SK-N-SH (cell line): ENCODE data around the gene APBB2. TPM values are rescaled to one million over a fixed set of nuclear protein-coding genes. Genes with fewer than 3 reads are reported as not detected.
A peak's percentile ranks its signal among the peaks of the same experiment; 100 is the strongest.

ENCODE experiments used
- CTCF ChIA-PET: fragments of 300-600, 350-600 bp; formaldehyde crosslinking; extraction: SDS; loops from one replicate; lab custom pipeline; 2021; lab: Yijun Ruan, JAX
- POLR2A ChIA-PET: fragments of 350-600 bp; sonication (Branson Sonifier 250); formaldehyde crosslinking; extraction: SDS; loops from one replicate; lab custom pipeline; 2020; ENCODE audit warnings: antibody characterized with exemption, inconsistent platforms; lab: Yijun Ruan, JAX
- DNase-seq: peaks from one replicate; pipeline ENCODE4 v3.0.0; 2012
- H2AFZ ChIP-seq: fragments of 200-600 bp; sonication (generic); 2 replicates; pipeline ENCODE4 v1.8.1; 2016; ENCODE audit warnings: antibody characterized with exemption, mild to moderate bottlenecking, low read depth
- H3F3A ChIP-seq: fragments of 200-600 bp; sonication (generic); replicated peaks from 2 replicates; pipeline ENCODE3; 2016; ENCODE audit warnings: antibody characterized with exemption, mild to moderate bottlenecking; ENCODE audit not compliant: insufficient read depth
- H3K27ac ChIP-seq, 2 experiments: fragments of 200-500 bp in 1 of 2; fragments of 200-600 bp in 1 of 2; sonication (Bioruptor generic) in 1 of 2; sonication (generic), shearing (Covaris generic) in 1 of 2; 2 replicates each; pipeline versions ENCODE4 v1.5.1 to v1.6.1; 2014 to 2016; ENCODE audit warnings: low read depth in 2 of 2, inconsistent platforms in 1 of 2, low read length in 1 of 2, mild to moderate bottlenecking in 1 of 2, mixed read lengths in 1 of 2
- H3K27me3 ChIP-seq: fragments of 200-600 bp; sonication (generic), shearing (Covaris generic); 2 replicates; pipeline ENCODE4 v1.6.1; 2016; ENCODE audit warnings: mixed run types; ENCODE audit not compliant: insufficient read depth
- H3K36me3 ChIP-seq, 2 experiments: fragments of 200-500 bp in 1 of 2; fragments of 200-600 bp in 1 of 2; sonication (Bioruptor generic) in 1 of 2; sonication (generic) in 1 of 2; replicated peaks in 1 of 2; 2 replicates each; pipeline versions ENCODE3 to v1.5.1; 2014 to 2016; ENCODE audit warnings: low read length in 1 of 2, mild to moderate bottlenecking in 1 of 2; ENCODE audit not compliant: insufficient read depth in 2 of 2, control insufficient read depth in 1 of 2
- H3K4me1 ChIP-seq, 2 experiments: fragments of 200-500 bp in 1 of 2; fragments of 200-600 bp in 1 of 2; sonication (Bioruptor generic) in 1 of 2; sonication (generic), shearing (Covaris generic) in 1 of 2; 2 replicates each; pipeline versions ENCODE4 v1.5.1 to v1.6.1; 2014 to 2016; ENCODE audit warnings: low read depth in 1 of 2, low read length in 1 of 2, mixed run types in 1 of 2; ENCODE audit not compliant: insufficient read depth in 2 of 2, control insufficient read depth in 1 of 2
- H3K4me2 ChIP-seq: fragments of 200-600 bp; sonication (generic), shearing (Covaris generic); 2 replicates; pipeline ENCODE4 v1.6.1; 2017; ENCODE audit warnings: mixed run types
- H3K4me3 ChIP-seq, 2 experiments: fragments of 200-500 bp in 1 of 2; fragments of 200-600 bp in 1 of 2; sonication (Bioruptor generic) in 1 of 2; sonication (generic), shearing (Covaris generic) in 1 of 2; 2 replicates each; pipeline versions ENCODE4 v1.5.1 to v1.8.1; 2014 to 2016; ENCODE audit warnings: low read depth in 2 of 2, inconsistent platforms in 1 of 2, low read length in 1 of 2, mild to moderate bottlenecking in 1 of 2, mixed read lengths in 1 of 2, moderate library complexity in 1 of 2
- H3K79me2 ChIP-seq: fragments of 200-600 bp; sonication (generic); 2 replicates; pipeline ENCODE4 v1.8.1; 2017; ENCODE audit warnings: mild to moderate bottlenecking; ENCODE audit not compliant: insufficient read depth
- H3K9ac ChIP-seq: fragments of 200-600 bp; sonication (generic); 2 replicates; pipeline ENCODE4 v1.6.1; 2017; ENCODE audit warnings: mixed run types
- H3K9me2 ChIP-seq: fragments of 200-600 bp; sonication (generic); 2 replicates; pipeline ENCODE4 v1.6.1; 2017; ENCODE audit warnings: mixed run types
- H3K9me3 ChIP-seq: fragments of 200-600 bp; sonication (generic); 2 replicates; pipeline ENCODE4 v1.6.1; 2017; ENCODE audit warnings: mixed run types, mild to moderate bottlenecking, moderate library complexity
- H4K20me1 ChIP-seq: fragments of 200-600 bp; sonication (generic); 2 replicates; pipeline ENCODE4 v1.6.1; 2017; ENCODE audit warnings: mild to moderate bottlenecking, mixed run types; ENCODE audit not compliant: insufficient read depth
- ELF1 ChIP-seq: IDR thresholded peaks from 2 replicates; pipeline ENCODE4 v1.4.0; 2012
- EZH2phosphoT487 ChIP-seq: fragments of 200-600 bp; sonication (generic); IDR thresholded peaks from 2 replicates; pipeline ENCODE4 v1.6.1; 2017; ENCODE audit warnings: low read depth, mixed run types, mild to moderate bottlenecking, antibody characterized with exemption, moderate library complexity, borderline replicate concordance
- FOSL2 ChIP-seq: IDR thresholded peaks from 2 replicates; pipeline ENCODE4 v1.4.0; 2012; ENCODE audit warnings: low read depth, mild to moderate bottlenecking, moderate library complexity, borderline replicate concordance
- FOXM1 ChIP-seq: IDR thresholded peaks from 2 replicates; pipeline ENCODE4 v1.4.0; 2012; ENCODE audit warnings: low read depth, mild to moderate bottlenecking
- JUND ChIP-seq: IDR thresholded peaks from 2 replicates; pipeline ENCODE4 v1.4.0; 2012
- MEF2A ChIP-seq: IDR thresholded peaks from 2 replicates; pipeline ENCODE4 v1.4.0; 2012; ENCODE audit warnings: low read depth, borderline replicate concordance
- MXI1 ChIP-seq: IDR thresholded peaks from 2 replicates; pipeline ENCODE4 v1.6.1; 2012; ENCODE audit warnings: mild to moderate bottlenecking, low read depth, low read length, improper control_type of control experiment
- NFIC ChIP-seq: IDR thresholded peaks from 2 replicates; pipeline ENCODE4 v1.4.0; 2012; ENCODE audit warnings: borderline replicate concordance
- NRF1 ChIP-seq: IDR thresholded peaks from 2 replicates; pipeline ENCODE4 v1.6.1; 2012; ENCODE audit warnings: low read depth, mild to moderate bottlenecking, low read length
- PBX3 ChIP-seq: IDR thresholded peaks from 2 replicates; pipeline ENCODE4; 2012
- RCOR1 ChIP-seq: fragments of 150-350 bp; IDR thresholded peaks from 2 replicates; pipeline ENCODE4 v1.6.1; 2017; ENCODE audit warnings: antibody characterized with exemption, low read length
- REST ChIP-seq: IDR thresholded peaks from 2 replicates; pipeline ENCODE4 v1.6.1; 2012; ENCODE audit warnings: mild to moderate bottlenecking, low read depth, low read length, moderate library complexity
- RXRA ChIP-seq: IDR thresholded peaks from 2 replicates; pipeline ENCODE4 v1.4.0; 2012; ENCODE audit warnings: low read depth, mild to moderate bottlenecking, borderline replicate concordance
- SIN3A ChIP-seq: IDR thresholded peaks from 2 replicates; pipeline ENCODE4 v1.6.1; 2012; ENCODE audit warnings: low read depth, mild to moderate bottlenecking, low read length, moderate library complexity, borderline replicate concordance
- TEAD4 ChIP-seq: IDR thresholded peaks from 2 replicates; pipeline ENCODE4 v1.4.0; 2012; ENCODE audit warnings: mild to moderate bottlenecking, borderline replicate concordance; ENCODE audit not compliant: insufficient read depth
- WGBS: methylation state at CpG from one replicate; pipeline ENCODE4 v1.1.6; 2017; ENCODE audit warnings: low lambda C conversion rate; 5-methylcytosine and 5-hydroxymethylcytosine counted together
- polyA plus RNA-seq, 3 experiments: library from polyadenylated mRNA; depleted of rRNA; stranded (reverse); fragments of >200 nt; gene quantifications; 2 replicates each; pipeline ENCODE4 v1.2.3, GENCODE V29; 2012
- TF ChIP-seq, protein P1 (sequence below): IDR thresholded peaks from 2 replicates; pipeline ENCODE4 v1.4.0; 2012; ENCODE audit warnings: low read depth, borderline replicate concordance
- TF ChIP-seq, protein P2 (sequence below): fragments of 150-350 bp; IDR thresholded peaks from 2 replicates; pipeline ENCODE4 v1.6.1; 2017; ENCODE audit warnings: antibody characterized with exemption, low read length, low read depth, borderline replicate concordance
- TF ChIP-seq, protein P3 (sequence below): IDR thresholded peaks from 2 replicates; pipeline ENCODE4 v1.4.0; 2012; ENCODE audit warnings: low read depth, borderline replicate concordance

Gene APBB2
- polyA plus RNA-seq, 1 of the 3 experiments (the other 2 are of a cell fraction): 49.8 TPM

- H3K9me2 ChIP-seq: no peaks in the 10 kb centered on the region
- H3K9ac ChIP-seq: peak overlapping the region; percentile 10; the same call in 1 of the 2 replicates
- 59% methylated on average over 3 of the region's 3 CpGs for WGBS
- peaks cover 21% of the 10 kb centered on the region for H3F3A ChIP-seq
- DNase-seq: no peak
- H3K27me3 ChIP-seq: no peaks in the 10 kb centered on the region
- H4K20me1 ChIP-seq: no peaks in the 10 kb centered on the region
- no peak overlapping the region for H3K4me2 ChIP-seq
- H3K36me3 ChIP-seq: peaks cover 8 to 15% of the 10 kb centered on the region in 2 experiments
- no peak overlapping the region for H2AFZ ChIP-seq
- no peaks in the 10 kb centered on the region for H3K9me3 ChIP-seq
- H3K79me2 ChIP-seq: peaks cover 51% of the 10 kb centered on the region; the same call in 1 of the 2 replicates
- no peak for TF ChIP-seq NFIC
- TF ChIP-seq ELF1: no peak
- TF ChIP-seq, all 33 proteins: peak for 0
- peak overlapping the region in 1 of 2 experiments; percentile 41; a peak in 1 of 4 replicates for H3K27ac ChIP-seq
- peaks cover 0 to 12% of the 10 kb centered on the region in 2 experiments; a peak in 1 of 4 replicates for H3K4me1 ChIP-seq
- no peak overlapping the region for H3K4me3 ChIP-seq
- POLR2A ChIA-PET: no interaction called here
- CTCF ChIA-PET: no interaction called here
These were observed 201.4 kb downstream of the APBB2 start for GRCh38 chr4:41012911-41013310.

- H3K9me2 ChIP-seq: no peaks in the 10 kb centered on the region
- peak overlapping the region; percentile 10; the same call in 1 of the 2 replicates for H3K9ac ChIP-seq
- no peaks in the 10 kb centered on the region for H4K20me1 ChIP-seq
- H3K27ac ChIP-seq: peak overlapping the region in 1 of 2 experiments; percentile 41; a peak in 1 of 4 replicates
- peaks cover 0 to 12% of the 10 kb centered on the region in 2 experiments; a peak in 1 of 4 replicates for H3K4me1 ChIP-seq
- POLR2A ChIA-PET: no interaction called here
- H3K9me3 ChIP-seq: no peaks in the 10 kb centered on the region
- peaks cover 8 to 15% of the 10 kb centered on the region in 2 experiments for H3K36me3 ChIP-seq
- 0 out of 2 replicates have a peak overlapping the region, but pooled peaks have one; percentile 17 for H3K4me2 ChIP-seq
- CTCF ChIA-PET: interaction anchor here (1.1 kb wide), 1 partner anchor 23 kb away, joined by 3 read pairs; no protein-coding TSS in a partner anchor
- TF ChIP-seq EZH2phosphoT487 (no peak), SIN3A (no peak), NRF1 (no peak), JUND (no peak), TEAD4 (no peak), RCOR1 (no peak), FOSL2 (no peak), PBX3 (no peak), MXI1 (no peak), MEF2A (no peak), RXRA (no peak), FOXM1 (no peak), REST (no peak)
- TF ChIP-seq, protein P1, sequence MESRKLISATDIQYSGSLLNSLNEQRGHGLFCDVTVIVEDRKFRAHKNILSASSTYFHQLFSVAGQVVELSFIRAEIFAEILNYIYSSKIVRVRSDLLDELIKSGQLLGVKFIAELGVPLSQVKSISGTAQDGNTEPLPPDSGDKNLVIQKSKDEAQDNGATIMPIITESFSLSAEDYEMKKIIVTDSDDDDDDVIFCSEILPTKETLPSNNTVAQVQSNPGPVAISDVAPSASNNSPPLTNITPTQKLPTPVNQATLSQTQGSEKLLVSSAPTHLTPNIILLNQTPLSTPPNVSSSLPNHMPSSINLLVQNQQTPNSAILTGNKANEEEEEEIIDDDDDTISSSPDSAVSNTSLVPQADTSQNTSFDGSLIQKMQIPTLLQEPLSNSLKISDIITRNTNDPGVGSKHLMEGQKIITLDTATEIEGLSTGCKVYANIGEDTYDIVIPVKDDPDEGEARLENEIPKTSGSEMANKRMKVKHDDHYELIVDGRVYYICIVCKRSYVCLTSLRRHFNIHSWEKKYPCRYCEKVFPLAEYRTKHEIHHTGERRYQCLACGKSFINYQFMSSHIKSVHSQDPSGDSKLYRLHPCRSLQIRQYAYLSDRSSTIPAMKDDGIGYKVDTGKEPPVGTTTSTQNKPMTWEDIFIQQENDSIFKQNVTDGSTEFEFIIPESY: no peak
- TF ChIP-seq, protein P2, sequence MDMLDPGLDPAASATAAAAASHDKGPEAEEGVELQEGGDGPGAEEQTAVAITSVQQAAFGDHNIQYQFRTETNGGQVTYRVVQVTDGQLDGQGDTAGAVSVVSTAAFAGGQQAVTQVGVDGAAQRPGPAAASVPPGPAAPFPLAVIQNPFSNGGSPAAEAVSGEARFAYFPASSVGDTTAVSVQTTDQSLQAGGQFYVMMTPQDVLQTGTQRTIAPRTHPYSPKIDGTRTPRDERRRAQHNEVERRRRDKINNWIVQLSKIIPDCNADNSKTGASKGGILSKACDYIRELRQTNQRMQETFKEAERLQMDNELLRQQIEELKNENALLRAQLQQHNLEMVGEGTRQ: no peak
- TF ChIP-seq, protein P3, sequence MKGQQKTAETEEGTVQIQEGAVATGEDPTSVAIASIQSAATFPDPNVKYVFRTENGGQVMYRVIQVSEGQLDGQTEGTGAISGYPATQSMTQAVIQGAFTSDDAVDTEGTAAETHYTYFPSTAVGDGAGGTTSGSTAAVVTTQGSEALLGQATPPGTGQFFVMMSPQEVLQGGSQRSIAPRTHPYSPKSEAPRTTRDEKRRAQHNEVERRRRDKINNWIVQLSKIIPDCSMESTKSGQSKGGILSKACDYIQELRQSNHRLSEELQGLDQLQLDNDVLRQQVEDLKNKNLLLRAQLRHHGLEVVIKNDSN: no peak
- H3K27me3 ChIP-seq: no peaks in the 10 kb centered on the region
- 40% methylated on average over 2 of the region's 2 CpGs for WGBS
- peaks cover 56% of the 10 kb centered on the region; the same call in 1 of the 2 replicates for H3K79me2 ChIP-seq
- no peak overlapping the region for H2AFZ ChIP-seq
- H3K4me3 ChIP-seq: no peak overlapping the region
- no peak for DNase-seq
- H3F3A ChIP-seq: peaks cover 21% of the 10 kb centered on the region
These were observed 202.0 kb downstream of the APBB2 start for GRCh38 chr4:41012293-41012692.
